Cardiac muscle cell (in vitro differentiated cells and primary cell): ENCODE results near the gene PSRC1. TPM values are rescaled to one million over a fixed set of nuclear protein-coding genes. Genes with fewer than 3 reads are reported as not detected.
A peak's percentile ranks its signal among the peaks of the same experiment; 100 is the strongest.

Experiments
- DNase-seq, 2 donors: peaks; one replicate each; pipeline versions ENCODE4 v3.0.0 to v3.0.0-alpha.2; 2010 to 2017; ENCODE audit warnings: low read depth in 1 of 2, low spot score in 1 of 2
- H3K27ac ChIP-seq: fragments of 200-600 bp; sonication (generic); 2 replicates; pipeline ENCODE4 v1.5.1; 2016
- H3K27me3 ChIP-seq: fragments of 200-600 bp; sonication (generic); 2 replicates; pipeline ENCODE4 v1.6.0; 2016; ENCODE audit warnings: control low read depth
- H3K36me3 ChIP-seq: fragments of 200-600 bp; sonication (generic); 2 replicates; pipeline ENCODE4 v1.5.1; 2016; ENCODE audit warnings: control low read depth
- H3K4me1 ChIP-seq: fragments of 200-600 bp; sonication (generic); 2 replicates; pipeline ENCODE4 v1.8.1; 2017; ENCODE audit warnings: low read depth, mild to moderate bottlenecking, mixed run types
- H3K4me3 ChIP-seq: fragments of 200-600 bp; sonication (generic); 2 replicates; pipeline ENCODE4 v1.5.1; 2016; ENCODE audit warnings: mild to moderate bottlenecking
- H3K9me3 ChIP-seq: fragments of 200-600 bp; sonication (generic); 2 replicates; pipeline ENCODE4 v1.5.1; 2017; ENCODE audit warnings: low read depth, mild to moderate bottlenecking, control low read depth
- CTCF ChIP-seq: IDR thresholded peaks from 2 replicates; pipeline ENCODE4 v1.5.1; 2012; ENCODE audit warnings: low read depth, mild to moderate bottlenecking, low read length
- polyA plus RNA-seq: library from polyadenylated mRNA; unstranded; fragments of >200 nt; fragmentation: Nextera tagmentation; extraction: Ambion mirVana; gene quantifications from 2 replicates; pipeline ENCODE4 v1.2.1, GENCODE V29; 2016
- total RNA-seq: library from RNA; depleted of rRNA; stranded (reverse); fragments of >200 nt; gene quantifications from 2 replicates; pipeline ENCODE4 v1.2.3, GENCODE V29; 2016

Gene PSRC1
- total and polyA plus RNA-seq, 2 experiments from 2014 or later: 13.4 to 41.8 TPM

GRCh38 chr1:109300650-109301151, 17.8 kb upstream of the PSRC1 start:
- H3K4me1 ChIP-seq: peaks cover 19% of the 10 kb centered on the region
- no peak overlapping the region for H3K4me3 ChIP-seq
- TF ChIP-seq CTCF: no peak
- no peaks in the 10 kb centered on the region for H3K9me3 ChIP-seq
- no peak overlapping the region for H3K27ac ChIP-seq
- H3K36me3 ChIP-seq: no peaks in the 10 kb centered on the region
- DNase-seq: peak in 1 of 2 donors; percentile 56
- peaks cover 14% of the 10 kb centered on the region for H3K27me3 ChIP-seq

- H3K4me3 ChIP-seq: no peak overlapping the region
- H3K27me3 ChIP-seq: peaks cover 18% of the 10 kb centered on the region
- H3K9me3 ChIP-seq: no peaks in the 10 kb centered on the region
- H3K36me3 ChIP-seq: no peaks in the 10 kb centered on the region
- no peak overlapping the region for H3K27ac ChIP-seq
- peak in 1 of 2 donors; percentile 93 for DNase-seq
- peaks cover 19% of the 10 kb centered on the region for H3K4me1 ChIP-seq
- TF ChIP-seq CTCF: no peak
Observed at GRCh38 chr1:109299558-109300343, 16.8 kb upstream of the PSRC1 start.

- Histone ChIP-seq H3K4me3 (no peak overlapping the region), H3K9me3 (no peaks in the 10 kb centered on the region), H3K27me3 (peaks cover 16% of the 10 kb centered on the region), H3K27ac (no peak overlapping the region), H3K4me1 (peaks cover 19% of the 10 kb centered on the region), H3K36me3 (no peaks in the 10 kb centered on the region)
- DNase-seq: peak in 1 of 2 donors; percentile 94
- TF ChIP-seq CTCF: no peak
Observed at GRCh38 chr1:109298666-109299557, 16.0 kb upstream of the PSRC1 start.

GRCh38 chr1:109296782-109297181, 13.8 kb upstream of the PSRC1 start:
- TF ChIP-seq CTCF: no peak
- Histone ChIP-seq H3K4me3 (no peak overlapping the region), H3K27ac (no peak overlapping the region), H3K36me3 (no peaks in the 10 kb centered on the region), H3K27me3 (peaks cover 4% of the 10 kb centered on the region), H3K9me3 (no peaks in the 10 kb centered on the region), H3K4me1 (peaks cover 19% of the 10 kb centered on the region)
- DNase-seq: no peak

GRCh38 chr1:109295712-109296415, 12.9 kb upstream of the PSRC1 start:
- Histone ChIP-seq H3K4me1 (peaks cover 21% of the 10 kb centered on the region), H3K27ac (no peak overlapping the region), H3K27me3 (peaks cover 4% of the 10 kb centered on the region), H3K4me3 (no peak overlapping the region), H3K9me3 (no peaks in the 10 kb centered on the region), H3K36me3 (no peaks in the 10 kb centered on the region)
- no peak for TF ChIP-seq CTCF
- DNase-seq: no peak
